H9 (cell line): ENCODE measurements around the gene ZFR2. TPM values are rescaled to one million over a fixed set of nuclear protein-coding genes. Genes with fewer than 3 reads are reported as not detected.

Source experiments
- DNase-seq: peaks from one replicate; pipeline ENCODE4 v3.0.0-alpha.2; 2017
- H2AFZ ChIP-seq: one replicate; pipeline ENCODE4 v1.6.1; 2013; ENCODE audit warnings: mild to moderate bottlenecking, low read length, control low read depth, moderate library complexity
- H2AK5ac ChIP-seq: 2 replicates; pipeline ENCODE4 v1.6.1; 2013; ENCODE audit warnings: low read length, control low read depth, mixed read lengths; ENCODE audit not compliant: insufficient read length
- H2BK120ac ChIP-seq: one replicate; pipeline ENCODE4 v1.6.1; 2013; ENCODE audit warnings: low read depth, mild to moderate bottlenecking, low read length, control low read depth, inconsistent platforms; ENCODE audit not compliant: poor library complexity, severe bottlenecking
- H2BK12ac ChIP-seq: 2 replicates; pipeline ENCODE4 v1.6.1; 2013; ENCODE audit warnings: low read length, control low read depth, mixed read lengths, low read depth; ENCODE audit not compliant: insufficient read length
- H2BK15ac ChIP-seq: 2 replicates; pipeline ENCODE4 v1.6.1; 2013; ENCODE audit warnings: low read depth, low read length, control low read depth
- H2BK20ac ChIP-seq: one replicate; pipeline ENCODE4 v1.6.1; 2013; ENCODE audit warnings: low read depth, mild to moderate bottlenecking, low read length, control low read depth, inconsistent platforms; ENCODE audit not compliant: poor library complexity, severe bottlenecking
- H2BK5ac ChIP-seq: 2 replicates; pipeline ENCODE4 v1.6.1; 2013; ENCODE audit warnings: low read length, control low read depth, mixed read lengths; ENCODE audit not compliant: insufficient read length
- H3K14ac ChIP-seq: 2 replicates; pipeline ENCODE4 v1.6.1; 2013; ENCODE audit warnings: low read length, control low read depth; ENCODE audit not compliant: insufficient read depth
- H3K18ac ChIP-seq: 2 replicates; pipeline ENCODE4 v1.6.1; 2013; ENCODE audit warnings: low read depth, mild to moderate bottlenecking, mixed read lengths, low read length, control low read depth; ENCODE audit not compliant: insufficient read length
- H3K23ac ChIP-seq: 2 replicates; pipeline ENCODE4 v1.6.1; 2013; ENCODE audit warnings: low read length, control low read depth, mixed read lengths, low read depth; ENCODE audit not compliant: insufficient read length
- H3K23me2 ChIP-seq: 2 replicates; pipeline ENCODE4 v1.6.1; 2013; ENCODE audit warnings: low read depth, mild to moderate bottlenecking, mixed read lengths, low read length, control low read depth; ENCODE audit not compliant: insufficient read length, poor library complexity, severe bottlenecking
- H3K27ac ChIP-seq: 2 replicates; pipeline ENCODE4 v1.5.1; 2013; ENCODE audit warnings: low read length, control low read depth, mixed read lengths, low read depth; ENCODE audit not compliant: insufficient read length
- H3K27me3 ChIP-seq: 2 replicates; pipeline ENCODE4 v1.6.1; 2013; ENCODE audit warnings: low read length, control low read depth, inconsistent platforms; ENCODE audit not compliant: insufficient read depth
- H3K4ac ChIP-seq: 2 replicates; pipeline ENCODE4 v1.6.1; 2013; ENCODE audit warnings: low read depth, mild to moderate bottlenecking, control low read depth, inconsistent platforms, low read length, moderate library complexity
- H3K4me1 ChIP-seq: 2 replicates; pipeline ENCODE4 v1.6.1; 2013; ENCODE audit warnings: low read length, control low read depth, inconsistent platforms; ENCODE audit not compliant: insufficient read depth
- H3K4me2 ChIP-seq: 2 replicates; pipeline ENCODE4 v1.6.1; 2013; ENCODE audit warnings: low read length, control low read depth, mixed read lengths; ENCODE audit not compliant: insufficient read length, insufficient read depth
- H3K56ac ChIP-seq: 2 replicates; pipeline ENCODE4 v1.6.1; 2013; ENCODE audit warnings: low read depth, mild to moderate bottlenecking, mixed read lengths, low read length, control low read depth; ENCODE audit not compliant: insufficient read length
- H3K79me1 ChIP-seq: 2 replicates; pipeline ENCODE4 v1.6.1; 2013; ENCODE audit warnings: low read depth, mild to moderate bottlenecking, moderate library complexity, low read length, control low read depth, inconsistent platforms; ENCODE audit not compliant: insufficient read depth, poor library complexity, severe bottlenecking
- H3K79me2 ChIP-seq: 2 replicates; pipeline ENCODE4 v1.6.1; 2013; ENCODE audit warnings: low read length, control low read depth, inconsistent platforms; ENCODE audit not compliant: insufficient read depth
- H3K9ac ChIP-seq: 2 replicates; pipeline ENCODE4 v1.6.1; 2013; ENCODE audit warnings: low read length, control low read depth, mixed read lengths; ENCODE audit not compliant: insufficient read length; ENCODE audit errors: extremely low read depth
- H3K9me3 ChIP-seq: one replicate; pipeline ENCODE4 v1.6.1; 2013; ENCODE audit warnings: low read depth, low read length, inconsistent platforms; ENCODE audit not compliant: control insufficient read depth
- H3T11ph ChIP-seq: one replicate; pipeline ENCODE4 v1.6.1; 2013; ENCODE audit warnings: mild to moderate bottlenecking, low read length, control low read depth, inconsistent platforms
- H4K20me1 ChIP-seq: one replicate; pipeline ENCODE4 v1.6.1; 2013; ENCODE audit not compliant: control insufficient read depth, insufficient read length, insufficient read depth
- H4K5ac ChIP-seq: 2 replicates; pipeline ENCODE4 v1.6.1; 2013; ENCODE audit warnings: low read depth, mild to moderate bottlenecking, mixed read lengths, low read length, control low read depth; ENCODE audit not compliant: insufficient read length
- H4K8ac ChIP-seq: replicated peaks from 2 replicates; pipeline ENCODE4 v1.6.1; 2013; ENCODE audit warnings: low read length, control low read depth, mixed read lengths, low read depth; ENCODE audit not compliant: insufficient read length
- H4K91ac ChIP-seq: 2 replicates; pipeline ENCODE4 v1.6.1; 2013; ENCODE audit warnings: low read depth, mild to moderate bottlenecking, moderate library complexity, mixed read lengths, low read length, control low read depth; ENCODE audit not compliant: insufficient read length
- H3K27ac Mint-ChIP-seq, 3 experiments: 2 replicates in 2 of 3; 3 replicates in 1 of 3; pipeline ENCODE4 v1.8.0; 2020 to 2021; ENCODE audit warnings: mixed read lengths in 3 of 3, mild to moderate bottlenecking in 1 of 3, moderate library complexity in 1 of 3
- H3K27me3 Mint-ChIP-seq: 2 replicates; pipeline ENCODE4 v1.8.0; 2021; ENCODE audit warnings: low read depth, mild to moderate bottlenecking, moderate library complexity, mixed read lengths
- H3K36me3 Mint-ChIP-seq, 3 experiments: 2 replicates in 2 of 3; 3 replicates in 1 of 3; pipeline ENCODE4 v1.8.0; 2020 to 2021; ENCODE audit warnings: low read depth in 3 of 3, mixed read lengths in 3 of 3; ENCODE audit not compliant: insufficient read depth in 1 of 3
- H3K4me1 Mint-ChIP-seq, 2 experiments: 2 replicates each; pipeline ENCODE4 v1.8.0; 2020; ENCODE audit warnings: mixed read lengths in 2 of 2
- H3K4me3 Mint-ChIP-seq, 2 experiments: 2 replicates in 1 of 2; 3 replicates in 1 of 2; pipeline ENCODE4 v1.8.0; 2020 to 2021; ENCODE audit warnings: mild to moderate bottlenecking in 2 of 2, mixed read lengths in 2 of 2, moderate library complexity in 1 of 2
- H3K9me3 Mint-ChIP-seq, 2 experiments: 2 replicates in 1 of 2; 3 replicates in 1 of 2; pipeline ENCODE4 v1.8.0; 2020; ENCODE audit warnings: mild to moderate bottlenecking in 2 of 2, mixed read lengths in 2 of 2, moderate library complexity in 1 of 2
- CTCF ChIP-seq: fragments of 200-600 bp; sonication (generic); conservative IDR thresholded peaks from 3 replicates; pipeline ENCODE4 v1.8.0; 2021; ENCODE audit warnings: antibody characterized with exemption, mild to moderate bottlenecking
- whole genome bisulfite sequencing: extraction: QIAGEN DNeasy Blood & Tissue Kit; methylation state at CpG from one replicate; pipeline ENCODE4 v1.1.7; 2013; ENCODE audit warnings: missing lambda C conversion rate, low lambda C conversion rate, mixed read lengths; ENCODE audit not compliant: insufficient read length; ENCODE audit errors: extremely low coverage; 5-methylcytosine and 5-hydroxymethylcytosine counted together
- total RNA-seq: library from RNA; stranded (reverse); gene quantifications from 2 replicates; pipeline ENCODE4 v1.2.1, GENCODE V29; 2021

Gene ZFR2
- total RNA-seq, 1 experiment from 2014 or later = 18.3 TPM

- Histone ChIP-seq H3K9ac (no peak overlapping the region), H3K14ac (no peak overlapping the region), H2BK20ac (no peak overlapping the region), H4K20me1 (no peaks in the 10 kb centered on the region), H3K9me3 (no peaks in the 10 kb centered on the region), H3K23me2 (no peaks in the 10 kb centered on the region), H3K27ac (no peak overlapping the region), H3K4me1 (no peaks in the 10 kb centered on the region), H2AFZ (no peak overlapping the region), H4K5ac (no peak overlapping the region), H3K79me2 (no peaks in the 10 kb centered on the region), H3K4me2 (no peak overlapping the region), H2BK15ac (no peak overlapping the region), H2BK120ac (no peak overlapping the region), H4K8ac (no peak overlapping the region), H3K4ac (no peak overlapping the region), H3K23ac (no peak overlapping the region), H3K79me1 (no peaks in the 10 kb centered on the region), H3K18ac (no peak overlapping the region), H2BK5ac (no peak overlapping the region), H2BK12ac (no peak overlapping the region), H2AK5ac (no peak overlapping the region), H3K27me3 (no peaks in the 10 kb centered on the region), H4K91ac (no peak overlapping the region), H3K56ac (no peak overlapping the region), H3T11ph (no peak overlapping the region)
- no peaks in the 10 kb centered on the region for H3K27me3 Mint-ChIP-seq
- H3K9me3 Mint-ChIP-seq = no peaks in the 10 kb centered on the region
- DNase-seq = no peak
- TF ChIP-seq CTCF = no peak
- no peak overlapping the region; a peak in 1 of 7 replicates for H3K27ac Mint-ChIP-seq
- H3K4me3 Mint-ChIP-seq = no peak overlapping the region
- no CpG with 5 or more reads among the region's 19 CpGs for WGBS
- no peaks in the 10 kb centered on the region for H3K4me1 Mint-ChIP-seq
- no peaks in the 10 kb centered on the region; a peak in 1 of 7 replicates for H3K36me3 Mint-ChIP-seq
Measured at GRCh38 chr19:3831601-3832000, 37.2 kb downstream of the ZFR2 start.
